ENCODE measurements around the gene ACVR2A.

The ACVR2A gene

GRCh38 chr2:147862859-147863516 lies 18.2 kb downstream of the ACVR2A start:
- Histone ChIP-seq H3K9me3 (ENCODE audit: control insufficient read depth, low read length) (no peaks in the 10 kb centered on the region), H3K79me2 (peaks cover 62% of the 10 kb centered on the region), H2AFZ (no peak overlapping the region), H3K4me1 (peaks cover 7% of the 10 kb centered on the region), H3K4me3 (ENCODE audit: low read depth, low read length) (no peak overlapping the region), H3K36me3 (ENCODE audit: control insufficient read depth, insufficient read depth, low read length) (no peaks in the 10 kb centered on the region), H3K27me3 (ENCODE audit: control insufficient read depth, insufficient read depth, low read length) (no peaks in the 10 kb centered on the region), H3K27ac (no peak overlapping the region), H3K4me2 (ENCODE audit: low read length) (no peak overlapping the region), H3K9ac (no peak overlapping the region)
- TF ChIP-seq, protein P1, sequence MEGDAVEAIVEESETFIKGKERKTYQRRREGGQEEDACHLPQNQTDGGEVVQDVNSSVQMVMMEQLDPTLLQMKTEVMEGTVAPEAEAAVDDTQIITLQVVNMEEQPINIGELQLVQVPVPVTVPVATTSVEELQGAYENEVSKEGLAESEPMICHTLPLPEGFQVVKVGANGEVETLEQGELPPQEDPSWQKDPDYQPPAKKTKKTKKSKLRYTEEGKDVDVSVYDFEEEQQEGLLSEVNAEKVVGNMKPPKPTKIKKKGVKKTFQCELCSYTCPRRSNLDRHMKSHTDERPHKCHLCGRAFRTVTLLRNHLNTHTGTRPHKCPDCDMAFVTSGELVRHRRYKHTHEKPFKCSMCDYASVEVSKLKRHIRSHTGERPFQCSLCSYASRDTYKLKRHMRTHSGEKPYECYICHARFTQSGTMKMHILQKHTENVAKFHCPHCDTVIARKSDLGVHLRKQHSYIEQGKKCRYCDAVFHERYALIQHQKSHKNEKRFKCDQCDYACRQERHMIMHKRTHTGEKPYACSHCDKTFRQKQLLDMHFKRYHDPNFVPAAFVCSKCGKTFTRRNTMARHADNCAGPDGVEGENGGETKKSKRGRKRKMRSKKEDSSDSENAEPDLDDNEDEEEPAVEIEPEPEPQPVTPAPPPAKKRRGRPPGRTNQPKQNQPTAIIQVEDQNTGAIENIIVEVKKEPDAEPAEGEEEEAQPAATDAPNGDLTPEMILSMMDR (IDR thresholded peaks at IDR 0.05): no peak

GRCh38 chr2:147863835-147864234 lies 19.0 kb downstream of the ACVR2A start:
- no peaks in the 10 kb centered on the region for H3K27me3 ChIP-seq (ENCODE audit: control insufficient read depth, insufficient read depth, low read length)
- no peak overlapping the region for H3K27ac ChIP-seq
- TF ChIP-seq, protein P1 (IDR thresholded peaks at IDR 0.05): no peak
- no peak overlapping the region for H3K4me3 ChIP-seq (ENCODE audit: low read depth, low read length)
- no peak overlapping the region for H2AFZ ChIP-seq
- H3K4me2 ChIP-seq (ENCODE audit: low read length): no peak overlapping the region
- no peak overlapping the region for H3K9ac ChIP-seq
- H3K36me3 ChIP-seq (ENCODE audit: control insufficient read depth, insufficient read depth, low read length): no peaks in the 10 kb centered on the region
- H3K4me1 ChIP-seq: peaks cover 7% of the 10 kb centered on the region
- no peaks in the 10 kb centered on the region for H3K9me3 ChIP-seq (ENCODE audit: control insufficient read depth, low read length)
- peaks cover 64% of the 10 kb centered on the region for H3K79me2 ChIP-seq

DNA sequence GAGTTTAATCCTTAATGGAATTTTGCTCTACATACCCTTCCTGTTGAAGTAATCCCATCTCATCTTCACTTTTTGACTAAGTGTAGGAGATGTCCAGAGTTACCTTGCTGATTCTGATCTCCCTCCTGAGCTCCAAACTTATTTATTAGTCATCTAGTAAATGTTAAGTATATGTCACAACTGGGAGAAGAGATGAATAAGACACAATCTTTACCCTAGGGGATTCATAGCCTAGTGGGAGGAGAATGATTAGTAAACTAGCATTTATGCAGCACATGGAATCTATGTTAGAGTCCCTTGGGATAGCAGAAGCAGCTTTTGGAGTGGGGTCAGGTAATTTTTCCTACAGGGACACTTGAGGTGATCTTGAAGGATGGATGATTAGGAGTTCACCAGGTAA lies 20.7 kb downstream of the ACVR2A start:
- H3K4me1 ChIP-seq: no peaks in the 10 kb centered on the region
- H3K27me3 ChIP-seq (ENCODE audit: control insufficient read depth, insufficient read depth, low read length): no peaks in the 10 kb centered on the region
- H3K4me2 ChIP-seq (ENCODE audit: low read length): no peak overlapping the region
- no peaks in the 10 kb centered on the region for H3K9me3 ChIP-seq (ENCODE audit: control insufficient read depth, low read length)
- H3K9ac ChIP-seq: no peak overlapping the region
- no peaks in the 10 kb centered on the region for H3K36me3 ChIP-seq (ENCODE audit: control insufficient read depth, insufficient read depth, low read length)
- no peak overlapping the region for H3K4me3 ChIP-seq (ENCODE audit: low read depth, low read length)
- TF ChIP-seq, protein P1 (IDR thresholded peaks at IDR 0.05): no peak
- peaks cover 70% of the 10 kb centered on the region for H3K79me2 ChIP-seq
- H3K27ac ChIP-seq: no peak overlapping the region
- H2AFZ ChIP-seq: no peak overlapping the region

- Histone ChIP-seq H3K4me3 (ENCODE audit: low read depth, low read length) (no peak overlapping the region), H3K27ac (no peak overlapping the region), H3K4me1 (no peaks in the 10 kb centered on the region), H3K9ac (no peak overlapping the region), H2AFZ (no peak overlapping the region), H3K27me3 (ENCODE audit: control insufficient read depth, insufficient read depth, low read length) (no peaks in the 10 kb centered on the region), H3K9me3 (ENCODE audit: control insufficient read depth, low read length) (no peaks in the 10 kb centered on the region), H3K36me3 (ENCODE audit: control insufficient read depth, insufficient read depth, low read length) (no peaks in the 10 kb centered on the region), H3K79me2 (peaks cover 67% of the 10 kb centered on the region), H3K4me2 (ENCODE audit: low read length) (no peak overlapping the region)
- TF ChIP-seq, protein P1 (IDR thresholded peaks at IDR 0.05): no peak
These were observed 22.2 kb downstream of the ACVR2A start for GRCh38 chr2:147867050-147867449.

DNA sequence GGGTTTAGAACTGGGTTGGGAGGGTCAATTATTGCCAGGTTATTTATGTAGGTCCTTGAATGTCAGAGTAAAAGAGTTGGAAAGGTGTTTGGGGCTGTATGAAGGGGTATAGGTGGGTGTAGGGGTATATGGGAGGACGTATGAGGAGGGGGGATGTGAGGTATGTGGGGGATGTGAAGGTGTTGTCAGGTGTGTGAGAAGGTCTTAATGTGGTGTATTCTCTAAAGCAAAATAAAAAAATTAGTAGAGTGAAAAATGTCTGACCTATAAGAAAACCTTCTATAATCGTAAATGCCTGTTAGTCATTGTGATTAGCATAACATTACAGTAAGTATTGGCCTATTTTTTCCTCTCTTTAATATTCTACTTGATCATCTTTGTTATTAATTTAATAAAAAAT lies 25.1 kb downstream of the ACVR2A start:
- Histone ChIP-seq H3K9me3 (ENCODE audit: control insufficient read depth, low read length) (no peaks in the 10 kb centered on the region), H3K4me3 (ENCODE audit: low read depth, low read length) (no peak overlapping the region), H3K27me3 (ENCODE audit: control insufficient read depth, insufficient read depth, low read length) (no peaks in the 10 kb centered on the region), H2AFZ (no peak overlapping the region), H3K79me2 (peaks cover 69% of the 10 kb centered on the region), H3K36me3 (ENCODE audit: control insufficient read depth, insufficient read depth, low read length) (no peaks in the 10 kb centered on the region), H3K9ac (no peak overlapping the region), H3K4me2 (ENCODE audit: low read length) (no peak overlapping the region), H3K27ac (no peak overlapping the region), H3K4me1 (no peaks in the 10 kb centered on the region)
- TF ChIP-seq, protein P1 (IDR thresholded peaks at IDR 0.05): no peak

All from parathyroid adenoma (tissue), 2 donors.